Loucy (cell line): ENCODE data around the gene DNAL4.

Experiments used
- H2AFZ ChIP-seq: fragments of 200-600 bp; sonication (generic); 2 replicates; pipeline ENCODE4 v1.6.0; 2016; ENCODE audit warnings: antibody characterized with exemption, mild to moderate bottlenecking, low read length, moderate library complexity
- H3F3A ChIP-seq: fragments of 200-600 bp; 2 replicates; pipeline ENCODE4 v1.6.0; 2016; ENCODE audit warnings: antibody characterized with exemption, low read depth, mild to moderate bottlenecking
- H3K27me3 ChIP-seq: fragments of 200-600 bp; sonication (generic); 2 replicates; pipeline ENCODE4 v1.6.1; 2014; ENCODE audit warnings: low read length, mild to moderate bottlenecking; ENCODE audit not compliant: insufficient read depth, poor library complexity, severe bottlenecking
- H3K36me3 ChIP-seq: fragments of 200-600 bp; sonication (generic); 2 replicates; pipeline ENCODE4 v1.6.1; 2016; ENCODE audit warnings: low read length; ENCODE audit not compliant: insufficient read depth
- H3K4me1 ChIP-seq: fragments of 200-600 bp; sonication (generic); 2 replicates; pipeline ENCODE4 v1.5.1; 2014; ENCODE audit warnings: low read length, mild to moderate bottlenecking; ENCODE audit not compliant: insufficient read depth, poor library complexity, severe bottlenecking
- H3K4me2 ChIP-seq: fragments of 200-600 bp; sonication (generic); 2 replicates; pipeline ENCODE4 v1.6.0; 2014; ENCODE audit warnings: antibody characterized with exemption, low read length, low read depth, mild to moderate bottlenecking; ENCODE audit not compliant: poor library complexity, severe bottlenecking
- H3K4me3 ChIP-seq: fragments of 200-600 bp; sonication (generic); 2 replicates; pipeline ENCODE4 v1.5.1; 2014; ENCODE audit warnings: low read length, mild to moderate bottlenecking, mixed read lengths; ENCODE audit not compliant: poor library complexity, severe bottlenecking
- H3K79me2 ChIP-seq: fragments of 200-600 bp; sonication (generic); 2 replicates; pipeline ENCODE4 v1.6.1; 2014; ENCODE audit warnings: low read length; ENCODE audit not compliant: insufficient read depth
- H3K9ac ChIP-seq: fragments of 200-600 bp; sonication (generic); 2 replicates; pipeline ENCODE4 v1.6.0; 2014; ENCODE audit warnings: mild to moderate bottlenecking, low read depth, low read length, moderate library complexity; ENCODE audit not compliant: poor library complexity, severe bottlenecking
- H3K9me2 ChIP-seq: fragments of 200-600 bp; sonication (generic); replicated peaks from 2 replicates; pipeline ENCODE4 v1.6.1; 2016; ENCODE audit warnings: low read depth, low read length, mixed read lengths
- H3K9me3 ChIP-seq: fragments of 200-600 bp; sonication (generic); 2 replicates; pipeline ENCODE4 v1.6.1; 2014; ENCODE audit warnings: mild to moderate bottlenecking, antibody characterized with exemption, low read length, low read depth; ENCODE audit not compliant: insufficient read depth
- H4K20me1 ChIP-seq: fragments of 200-600 bp; sonication (generic); 2 replicates; pipeline ENCODE4 v1.6.0; 2014; ENCODE audit warnings: antibody characterized with exemption, low read length, mild to moderate bottlenecking; ENCODE audit not compliant: insufficient read depth, poor library complexity, severe bottlenecking
- EZH2phosphoT487 ChIP-seq: fragments of 200-600 bp; IDR thresholded peaks from 2 replicates; pipeline ENCODE4 v1.6.1; 2018; ENCODE audit warnings: antibody characterized with exemption, mild to moderate bottlenecking, moderate library complexity, borderline replicate concordance
- TF ChIP-seq, protein P1 (sequence below): fragments of 200-600 bp; sonication (generic); conservative IDR thresholded peaks from 2 replicates; pipeline ENCODE4 v1.5.1; 2014; ENCODE audit warnings: mild to moderate bottlenecking, antibody characterized with exemption, low read length

DNAL4 gene

GRCh38 chr22:38834991-38835390 is 41.0 kb upstream of the DNAL4 start:
- H3K27me3 ChIP-seq: no peaks in the 10 kb centered on the region
- no peak overlapping the region for H3K9ac ChIP-seq
- no peaks in the 10 kb centered on the region for H3K4me1 ChIP-seq
- H3K36me3 ChIP-seq: no peaks in the 10 kb centered on the region
- no peak overlapping the region for H2AFZ ChIP-seq
- H3K79me2 ChIP-seq: no peaks in the 10 kb centered on the region
- no peaks in the 10 kb centered on the region for H3F3A ChIP-seq
- no peaks in the 10 kb centered on the region for H3K9me3 ChIP-seq
- TF ChIP-seq EZH2phosphoT487: no peak
- TF ChIP-seq, protein P1, sequence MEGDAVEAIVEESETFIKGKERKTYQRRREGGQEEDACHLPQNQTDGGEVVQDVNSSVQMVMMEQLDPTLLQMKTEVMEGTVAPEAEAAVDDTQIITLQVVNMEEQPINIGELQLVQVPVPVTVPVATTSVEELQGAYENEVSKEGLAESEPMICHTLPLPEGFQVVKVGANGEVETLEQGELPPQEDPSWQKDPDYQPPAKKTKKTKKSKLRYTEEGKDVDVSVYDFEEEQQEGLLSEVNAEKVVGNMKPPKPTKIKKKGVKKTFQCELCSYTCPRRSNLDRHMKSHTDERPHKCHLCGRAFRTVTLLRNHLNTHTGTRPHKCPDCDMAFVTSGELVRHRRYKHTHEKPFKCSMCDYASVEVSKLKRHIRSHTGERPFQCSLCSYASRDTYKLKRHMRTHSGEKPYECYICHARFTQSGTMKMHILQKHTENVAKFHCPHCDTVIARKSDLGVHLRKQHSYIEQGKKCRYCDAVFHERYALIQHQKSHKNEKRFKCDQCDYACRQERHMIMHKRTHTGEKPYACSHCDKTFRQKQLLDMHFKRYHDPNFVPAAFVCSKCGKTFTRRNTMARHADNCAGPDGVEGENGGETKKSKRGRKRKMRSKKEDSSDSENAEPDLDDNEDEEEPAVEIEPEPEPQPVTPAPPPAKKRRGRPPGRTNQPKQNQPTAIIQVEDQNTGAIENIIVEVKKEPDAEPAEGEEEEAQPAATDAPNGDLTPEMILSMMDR: no peak
- H3K9me2 ChIP-seq: no peaks in the 10 kb centered on the region
- no peaks in the 10 kb centered on the region for H4K20me1 ChIP-seq
- H3K4me2 ChIP-seq: no peak overlapping the region
- no peak overlapping the region for H3K4me3 ChIP-seq

DNA sequence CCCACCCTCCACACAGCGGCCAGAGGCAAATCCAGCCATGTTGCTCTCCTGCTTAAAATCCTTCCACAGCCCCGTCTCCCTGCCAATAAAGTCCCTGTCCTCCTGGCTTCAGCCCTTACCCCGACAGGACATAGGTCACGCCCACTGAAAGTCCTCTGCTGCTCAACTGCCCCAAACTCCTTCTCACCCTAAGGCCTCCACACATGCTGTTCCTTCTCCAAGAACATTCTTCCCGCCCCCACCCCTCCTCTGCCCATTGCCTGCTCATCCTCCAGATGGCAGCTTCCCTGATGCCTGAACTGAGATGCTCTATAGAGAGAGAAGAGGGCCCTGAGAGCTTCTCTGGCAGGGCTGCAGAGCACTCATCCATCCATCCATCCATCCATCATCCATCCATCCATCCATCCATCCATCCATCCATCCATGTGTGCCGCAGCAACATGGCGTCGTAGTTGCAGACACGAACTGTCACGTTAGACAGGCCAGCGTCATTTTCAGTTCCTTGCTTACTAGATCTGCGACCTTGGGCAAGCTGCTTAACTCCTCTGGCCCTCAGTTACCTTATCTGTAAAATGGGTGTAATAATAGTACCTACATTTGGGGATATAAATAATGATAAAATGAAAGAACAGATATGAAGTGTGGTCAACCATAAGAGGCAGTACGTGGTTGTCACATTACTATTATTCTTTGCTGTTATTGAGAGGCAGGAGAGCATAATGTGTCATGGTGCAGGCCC is 40.4 kb upstream of the DNAL4 start:
- H3K27me3 ChIP-seq: no peaks in the 10 kb centered on the region
- no peak overlapping the region for H3K9ac ChIP-seq
- no peaks in the 10 kb centered on the region for H4K20me1 ChIP-seq
- H3K9me3 ChIP-seq: no peaks in the 10 kb centered on the region
- H3K36me3 ChIP-seq: no peaks in the 10 kb centered on the region
- no peaks in the 10 kb centered on the region for H3K4me1 ChIP-seq
- no peak for TF ChIP-seq EZH2phosphoT487
- TF ChIP-seq, protein P1: no peak
- no peaks in the 10 kb centered on the region for H3F3A ChIP-seq
- no peaks in the 10 kb centered on the region for H3K79me2 ChIP-seq
- no peaks in the 10 kb centered on the region for H3K9me2 ChIP-seq
- H3K4me2 ChIP-seq: no peak overlapping the region
- no peak overlapping the region for H2AFZ ChIP-seq
- H3K4me3 ChIP-seq: no peak overlapping the region

GRCh38 chr22:38833061-38833460 is 39.1 kb upstream of the DNAL4 start:
- Histone ChIP-seq H3K9me2 (no peaks in the 10 kb centered on the region), H3K4me1 (no peaks in the 10 kb centered on the region), H3K79me2 (no peaks in the 10 kb centered on the region), H3K27me3 (no peaks in the 10 kb centered on the region), H3K9ac (no peak overlapping the region), H3K9me3 (no peaks in the 10 kb centered on the region), H2AFZ (no peak overlapping the region), H3F3A (no peaks in the 10 kb centered on the region), H4K20me1 (no peaks in the 10 kb centered on the region), H3K4me3 (no peak overlapping the region), H3K4me2 (no peak overlapping the region), H3K36me3 (no peaks in the 10 kb centered on the region)
- no peak for TF ChIP-seq EZH2phosphoT487
- TF ChIP-seq, protein P1: no peak
